Myocyte (in vitro differentiated cells): ENCODE measurements around the gene SRP68. TPM values are rescaled to one million over a fixed set of nuclear protein-coding genes. Genes with fewer than 3 reads are reported as not detected.
A peak's percentile ranks its signal among the peaks of the same experiment; 100 is the strongest.
"Not testable (repeated sequence)": the region's sequence is repeated elsewhere in the genome, so short reads cannot be mapped to it uniquely, and the experiment has no call there.

Experiments
- DNase-seq: peaks from one replicate; pipeline ENCODE4 v3.0.0-alpha.2; 2012; ENCODE audit warnings: low read depth
- total RNA-seq: library from RNA; depleted of rRNA; stranded (reverse); fragments of >200 nt; gene quantifications from 2 replicates; pipeline ENCODE4 v1.2.3, GENCODE V29; 2014

The SRP68 gene
- total RNA-seq, 1 donor from 2014 or later, result 41.7 TPM

DNA sequence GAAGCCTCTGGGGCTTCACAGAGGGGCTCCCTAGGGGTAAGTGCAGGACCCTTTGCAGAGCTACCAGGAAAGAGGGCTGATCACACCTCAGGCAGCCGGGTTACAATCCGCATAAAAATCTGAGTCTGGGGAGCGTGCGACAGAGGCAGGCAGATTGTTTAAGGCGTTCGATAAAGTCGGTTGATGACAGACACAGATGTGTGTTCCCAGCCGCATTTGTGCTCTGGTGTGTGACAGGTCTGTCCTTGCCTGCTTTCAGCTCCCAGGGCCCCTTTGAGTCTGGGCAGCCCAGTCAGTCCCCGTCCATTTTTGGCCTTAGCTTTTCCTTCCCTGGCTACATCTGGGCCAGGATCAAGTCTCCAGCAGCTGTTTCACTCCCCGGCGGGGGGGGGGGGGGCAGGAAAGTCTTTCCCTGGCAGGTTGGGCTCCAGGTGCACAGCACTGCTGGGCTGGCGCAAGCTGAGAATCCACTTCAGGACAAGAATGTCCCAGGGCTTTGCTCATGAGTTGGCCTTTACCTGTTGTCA, 5.3 kb upstream of the SRP68 start:
- DNase-seq, result no peak

DNA sequence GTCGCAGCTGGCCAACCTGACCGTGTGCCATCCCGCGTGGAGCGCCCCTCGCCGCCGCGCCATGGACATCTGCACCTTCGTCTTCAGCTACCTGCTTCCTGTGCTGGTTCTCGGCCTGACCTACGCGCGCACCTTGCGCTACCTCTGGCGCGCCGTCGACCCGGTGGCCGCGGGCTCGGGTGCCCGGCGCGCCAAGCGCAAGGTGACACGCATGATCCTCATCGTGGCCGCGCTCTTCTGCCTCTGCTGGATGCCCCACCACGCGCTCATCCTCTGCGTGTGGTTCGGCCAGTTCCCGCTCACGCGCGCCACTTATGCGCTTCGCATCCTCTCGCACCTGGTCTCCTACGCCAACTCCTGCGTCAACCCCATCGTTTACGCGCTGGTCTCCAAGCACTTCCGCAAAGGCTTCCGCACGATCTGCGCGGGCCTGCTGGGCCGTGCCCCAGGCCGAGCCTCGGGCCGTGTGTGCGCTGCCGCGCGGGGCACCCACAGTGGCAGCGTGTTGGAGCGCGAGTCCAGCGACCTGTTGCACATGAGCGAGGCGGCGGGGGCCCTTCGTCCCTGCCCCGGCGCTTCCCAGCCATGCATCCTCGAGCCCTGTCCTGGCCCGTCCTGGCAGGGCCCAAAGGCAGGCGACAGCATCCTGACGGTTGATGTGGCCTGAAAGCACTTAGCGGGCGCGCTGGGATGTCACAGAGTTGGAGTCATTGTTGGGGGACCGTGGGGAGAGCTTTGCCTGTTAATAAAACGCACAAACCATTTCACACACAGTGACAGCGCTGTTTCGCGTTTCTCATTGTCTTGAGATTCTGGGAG, 4.7 kb upstream of the SRP68 start:
- no peak for DNase-seq

DNA sequence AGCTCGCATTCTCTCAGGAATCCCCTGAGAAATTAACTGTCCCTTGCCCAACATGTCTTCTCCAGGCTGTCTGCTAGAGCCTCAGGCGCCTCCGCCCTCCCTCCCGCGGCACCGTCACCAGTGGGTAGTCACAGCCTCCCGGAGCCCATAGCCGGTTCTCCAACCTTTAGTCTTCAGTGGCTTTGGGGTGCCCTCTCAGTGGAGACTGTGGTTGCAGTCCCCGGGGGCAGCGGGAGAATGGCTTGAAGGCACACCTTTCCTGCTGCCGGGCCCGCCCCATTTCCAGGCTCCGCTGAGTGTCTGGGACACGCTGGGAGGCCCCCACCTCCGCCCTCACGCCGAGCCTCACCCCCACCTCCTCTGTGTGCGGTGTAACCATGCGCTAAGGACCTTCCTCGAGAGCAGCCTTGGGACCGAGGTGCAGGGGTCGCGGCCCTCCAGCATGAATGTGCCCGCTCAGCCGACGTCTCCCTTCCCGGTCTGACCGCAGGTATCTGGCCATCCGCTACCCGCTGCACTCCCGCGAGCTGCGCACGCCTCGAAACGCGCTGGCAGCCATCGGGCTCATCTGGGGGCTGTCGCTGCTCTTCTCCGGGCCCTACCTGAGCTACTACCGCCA, 3.9 kb upstream of the SRP68 start:
- no peak for DNase-seq

GRCh38 chr17:76075364-76076145, 3.2 kb upstream of the SRP68 start:
- DNase-seq, result no peak

- no peak for DNase-seq
These were observed 2.4 kb upstream of the SRP68 start, which contains the start of gene GALR2 for GRCh38 chr17:76074390-76075363. TSS of gene GALR2 (plus strand) at chr17:76074781. CDS start at chr17:76074884, 103 bp downstream.

DNA sequence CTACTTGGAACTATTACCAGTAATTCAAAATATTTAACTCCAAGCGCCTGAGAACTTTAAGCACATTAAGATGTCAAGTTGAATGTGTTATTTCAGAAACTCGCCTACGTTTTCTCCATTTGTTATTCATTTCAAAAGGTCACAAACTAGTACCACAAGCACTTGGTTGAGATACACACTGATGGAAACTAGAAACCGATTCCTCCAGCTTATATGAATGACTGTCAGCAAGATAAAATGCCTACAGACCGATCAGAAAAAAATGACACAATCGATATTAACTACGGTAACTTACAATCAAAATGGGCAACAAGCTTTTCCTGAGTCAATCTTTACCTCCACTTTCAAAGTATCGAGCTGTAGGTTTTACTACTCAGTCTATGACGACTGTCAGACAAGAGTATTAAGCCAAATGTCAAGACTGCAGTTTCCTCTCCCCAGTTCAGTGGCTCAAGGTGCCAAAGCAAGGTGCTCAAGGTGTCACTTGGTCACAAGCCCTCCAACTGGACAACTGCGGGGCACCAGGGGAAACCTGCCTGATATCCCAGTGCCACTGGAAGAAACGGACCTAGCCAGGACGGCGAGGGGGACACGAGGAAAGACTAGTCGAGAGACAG, 678 bp downstream of the SRP68 start:
- DNase-seq, result no peak

GRCh38 chr17:76065775-76066174, 6.5 kb downstream of the SRP68 start:
- no peak for DNase-seq

DNA sequence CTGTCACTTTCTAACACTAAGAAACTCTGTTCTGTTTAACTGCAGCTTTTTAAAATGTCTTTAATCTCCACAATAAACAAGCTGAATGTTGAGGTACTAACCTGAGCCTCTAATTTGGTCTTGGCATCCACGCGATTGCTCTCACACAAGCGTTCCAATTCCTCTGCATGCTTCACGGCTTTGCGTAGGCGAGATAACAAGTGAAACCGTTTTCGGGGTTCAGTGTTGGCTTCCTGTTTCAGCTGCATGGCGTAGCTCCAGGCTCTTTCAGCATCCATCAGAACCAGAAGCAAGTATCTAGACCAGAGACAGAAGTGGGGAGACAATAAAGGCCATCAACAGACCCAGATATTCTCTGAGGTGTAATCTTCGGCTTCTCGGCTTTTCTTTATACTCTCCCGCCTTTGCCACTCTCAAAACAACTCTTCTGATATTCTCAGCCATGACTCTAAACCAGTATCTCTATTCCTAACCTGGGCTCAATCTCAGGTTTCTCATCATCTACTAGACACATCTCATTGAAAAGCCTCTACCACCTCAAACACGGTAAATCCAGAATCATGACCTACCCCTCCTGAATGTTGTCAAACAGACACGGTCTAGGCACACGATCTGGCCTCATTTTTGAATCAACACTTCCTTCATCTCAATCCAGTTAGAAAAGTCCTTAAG, 8.3 kb downstream of the SRP68 start:
- DNase-seq, result no peak

GRCh38 chr17:76058264-76058663, 14.1 kb downstream of the SRP68 start:
- not testable (repeated sequence) for DNase-seq

DNA sequence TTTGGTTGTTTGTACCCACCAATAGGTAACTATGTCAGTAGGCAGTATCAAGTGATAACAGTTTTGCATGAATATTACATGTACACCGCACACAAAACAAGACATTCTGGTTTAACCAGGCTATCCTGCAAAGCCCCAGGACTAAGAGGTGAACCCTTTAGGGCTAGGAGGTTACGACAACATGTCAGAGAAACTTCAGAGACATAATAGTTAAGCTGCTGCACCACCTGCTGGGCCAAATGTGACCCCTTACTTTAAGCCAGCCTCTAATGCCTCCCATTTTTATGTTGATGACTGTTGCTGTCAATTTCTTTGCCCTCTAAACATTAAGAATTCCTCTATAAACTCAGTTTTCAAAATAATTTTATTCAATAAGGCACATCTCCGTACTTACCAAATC, 15.4 kb downstream of the SRP68 start:
- no peak for DNase-seq

- peak; percentile 31 for DNase-seq
These were observed 18.2 kb downstream of the SRP68 start for GRCh38 chr17:76054112-76054476.

DNA sequence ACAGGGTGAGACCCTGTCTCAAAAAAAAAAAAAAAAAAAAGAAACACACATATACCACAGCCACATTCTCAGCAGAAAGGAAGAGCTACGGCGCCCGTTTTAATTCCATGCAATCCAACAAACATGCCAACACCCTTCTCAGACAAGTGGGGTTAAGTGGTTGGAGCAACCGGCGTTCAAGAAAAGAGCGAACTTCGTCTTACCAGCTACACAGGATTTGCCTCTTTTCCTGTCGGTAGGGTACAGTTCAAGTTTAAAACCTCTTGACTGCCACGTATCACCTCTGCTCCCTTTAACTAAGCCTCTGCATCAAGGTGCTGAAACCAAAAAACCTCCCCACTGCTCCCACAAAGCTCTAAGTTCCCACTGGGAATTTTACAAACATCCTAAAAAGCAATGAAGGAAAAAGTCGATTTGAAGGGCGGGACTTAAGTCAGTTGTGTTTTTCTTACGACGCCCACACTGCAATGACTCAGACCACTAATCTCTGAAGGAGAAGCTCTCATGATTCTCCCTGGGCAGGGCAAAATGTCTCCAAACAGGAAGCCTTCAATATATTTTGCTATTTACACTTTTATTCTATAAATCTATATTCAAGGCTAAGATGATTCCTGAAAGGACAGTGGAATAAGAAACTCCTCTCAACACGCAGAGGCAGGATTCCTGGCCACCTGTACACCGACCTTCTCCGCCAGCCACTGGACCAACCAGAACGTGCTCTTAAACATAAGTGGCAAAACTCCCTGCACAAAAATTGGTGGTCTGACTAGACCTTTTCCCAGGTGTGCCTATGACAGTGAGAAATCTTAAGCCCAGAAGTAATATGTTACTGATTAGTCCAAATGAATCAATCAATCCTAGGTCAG, 18.8 kb downstream of the SRP68 start:
- DNase-seq, result peak; percentile 30

DNA sequence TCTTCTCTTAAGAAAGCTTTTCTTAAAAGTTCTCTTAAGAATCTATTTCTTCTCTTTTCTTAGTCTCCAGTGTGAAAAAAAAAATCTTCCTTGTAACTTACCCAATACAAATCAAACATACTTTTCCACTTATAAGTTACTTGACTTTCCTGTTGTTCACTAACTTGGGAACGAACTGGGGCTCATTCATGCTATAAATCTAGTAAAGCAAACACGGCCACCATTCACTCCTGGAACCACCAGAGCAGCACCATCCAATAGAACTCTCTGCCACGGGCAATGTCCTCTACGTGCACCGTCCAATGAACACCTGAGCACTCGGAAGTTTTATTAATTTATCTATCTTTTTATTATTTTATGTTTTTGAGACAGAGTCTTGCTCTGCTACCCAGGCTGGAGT, 20.8 kb downstream of the SRP68 start:
- DNase-seq, result no peak

- peak; percentile 8 for DNase-seq
These were observed 21.5 kb downstream of the SRP68 start for GRCh38 chr17:76050538-76051467.

DNA sequence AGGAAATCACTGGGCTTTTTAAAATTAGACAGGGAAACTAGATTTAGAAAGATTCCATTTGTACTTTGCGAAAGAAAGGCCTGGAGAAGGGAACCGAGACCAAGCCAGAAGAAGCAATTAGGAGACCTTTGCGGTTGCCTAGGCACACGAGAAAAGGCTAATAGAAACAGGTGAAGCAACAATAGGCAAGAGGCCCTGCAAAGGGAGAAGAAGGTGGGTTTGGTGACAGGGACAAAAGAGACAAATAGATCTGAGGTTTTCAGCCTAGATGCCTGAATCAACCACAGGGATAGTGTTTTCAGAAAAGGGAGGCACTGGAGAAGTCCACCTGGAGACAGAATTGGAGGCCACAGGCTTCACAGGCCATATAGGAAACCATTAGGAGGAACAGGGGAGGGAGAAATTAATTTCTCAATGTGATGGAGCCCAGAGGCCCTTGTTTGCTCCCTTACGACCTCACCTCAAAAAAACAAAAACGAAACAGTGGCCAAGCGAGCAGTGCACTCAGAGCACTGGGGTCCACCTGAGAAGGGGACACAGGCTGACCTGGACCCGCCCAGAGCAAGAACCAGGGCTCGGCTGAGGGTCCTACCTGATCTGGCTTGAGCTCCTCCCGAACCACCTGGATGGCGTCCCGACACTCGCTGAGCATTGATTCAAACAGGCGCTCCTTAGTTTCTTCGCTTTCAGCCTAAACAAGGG, 22.3 kb downstream of the SRP68 start:
- no peak for DNase-seq

- DNase-seq, result peak; percentile 24
These were observed 23.1 kb downstream of the SRP68 start for GRCh38 chr17:76049239-76049638.

- DNase-seq, result peak; percentile 50
These were observed 23.6 kb downstream of the SRP68 start for GRCh38 chr17:76048711-76049110.
